PC-9 (cell line): Measurements from ENCODE around the gene CTNNA3.

ENCODE experiments used
- CTCF ChIP-seq: fragments of 200-600 bp; sonication (generic); conservative IDR thresholded peaks from 2 replicates; pipeline ENCODE4 v1.6.1; 2017; ENCODE audit warnings: mixed run types, antibody characterized with exemption, mild to moderate bottlenecking, moderate library complexity
- EZH2 ChIP-seq: fragments of 200-600 bp; sonication (generic); IDR thresholded peaks from 2 replicates; pipeline ENCODE4 v1.8.0; 2017; ENCODE audit warnings: antibody characterized with exemption, low read depth

DNA sequence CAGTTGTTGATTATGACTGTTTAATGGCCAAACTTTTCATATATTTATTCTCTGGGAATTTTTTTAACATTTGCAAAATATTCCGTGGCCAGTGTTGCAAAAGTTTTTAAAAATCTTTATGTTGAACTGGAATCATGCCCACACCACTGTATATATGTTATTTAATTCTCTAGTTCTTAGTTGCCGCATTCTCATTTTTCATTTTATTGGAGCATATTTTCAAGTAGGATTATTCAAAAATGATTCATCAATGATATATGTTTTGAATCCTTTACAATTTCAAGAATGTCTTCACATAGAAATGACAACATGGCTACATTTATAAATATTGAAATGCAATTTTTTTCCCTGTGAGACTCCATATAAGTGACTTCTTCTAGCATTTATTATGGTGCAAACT lies 958.8 kb downstream of the CTNNA3 start:
- TF ChIP-seq CTCF (no peak), EZH2 (no peak)
